Measurements from ENCODE around the gene BAIAP3.

- TF ChIP-seq POLR2A (IDR thresholded peaks at IDR 0.05) (no peak), CTCF (IDR thresholded peaks at IDR 0.05) (no peak)
Observed at GRCh38 chr16:1326391-1326790, 7.1 kb upstream of the BAIAP3 start.
